ENCODE measurements around the gene VPS37D.
"Not testable (repeated sequence)": the region's sequence is repeated elsewhere in the genome, so short reads cannot be mapped to it uniquely, and the experiment has no call there.

The VPS37D gene

GRCh38 chr7:73718905-73719805 lies 51.5 kb downstream of the VPS37D start, which contains the start of gene STX1A:
Gene STX1A, minus strand, starts transcription at chr7:73719669. Its CDS starts 38 bp downstream, at chr7:73719631.
- no peak for TF ChIP-seq EZH2 (optimal IDR thresholded peaks at IDR 0.05; ENCODE audit: low read depth, low read length)
- no peak; the same call in 1 of the 2 replicates for TF ChIP-seq CTCF (IDR thresholded peaks at IDR 0.05; ENCODE audit: low read length)
- no peak for TF ChIP-seq EZH2phosphoT487 (IDR thresholded peaks at IDR 0.05; ENCODE audit: low read length)
- Histone ChIP-seq H4K20me1 (ENCODE audit: insufficient read depth, low read length) (no peaks in the 10 kb centered on the region), H3K9me2 (replicated peaks; ENCODE audit: insufficient read depth, low read length) (no peaks in the 10 kb centered on the region), H3K4me2 (ENCODE audit: low read depth, low read length) (peak within 1 kb of the TSS; percentile 98), H3K27ac (ENCODE audit: low read length) (no peak within 1 kb of the TSS), H3K9ac (ENCODE audit: low read length) (peak within 1 kb of the TSS; percentile 67), H3K27me3 (replicated peaks; ENCODE audit: insufficient read depth, low read length) (peaks cover 10% of the 10 kb centered on the region), H3K9me3 (replicated peaks; ENCODE audit: insufficient read depth, low read length) (no peaks in the 10 kb centered on the region), H3K36me3 (replicated peaks; ENCODE audit: insufficient read depth, low read length) (no peaks in the 10 kb centered on the region), H3K4me1 (ENCODE audit: low read length) (no peaks in the 10 kb centered on the region), H3F3A (ENCODE audit: insufficient read depth, low read length) (no peaks in the 10 kb centered on the region), H3K79me2 (ENCODE audit: low read length) (0 out of 2 replicates have a peak, but pooled peaks cover 4% of the 10 kb centered on the region), H2AFZ (ENCODE audit: low read length) (peak within 1 kb of the TSS; percentile 93), H3K4me3 (ENCODE audit: low read length) (peak within 1 kb of the TSS; percentile 91)
- DNase-seq: peak; percentile 75

DNA sequence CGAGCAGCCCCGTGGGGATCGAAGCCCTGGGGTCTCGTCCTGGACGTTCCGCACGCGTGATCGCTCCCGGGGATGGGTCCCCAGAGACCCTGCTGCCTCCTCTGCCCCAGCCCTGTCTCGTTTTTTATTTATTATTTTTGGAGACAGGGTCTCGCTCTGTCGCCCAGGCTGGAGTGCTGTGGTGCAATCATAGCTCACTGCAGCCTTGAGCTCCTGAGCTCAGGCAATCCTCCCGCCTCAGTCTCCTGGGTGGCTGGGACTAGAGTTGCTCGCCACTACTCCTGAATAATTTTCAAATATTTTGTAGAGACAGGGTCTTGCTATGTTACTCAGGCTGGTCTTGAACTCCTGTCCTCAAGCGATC lies 52.2 kb downstream of the VPS37D start:
- no peak overlapping the region for H3K9ac ChIP-seq (ENCODE audit: low read length)
- no peaks in the 10 kb centered on the region for H3K36me3 ChIP-seq (replicated peaks; ENCODE audit: insufficient read depth, low read length)
- peak overlapping the region; percentile 57 for H3K4me3 ChIP-seq (ENCODE audit: low read length)
- no peaks in the 10 kb centered on the region for H3K9me3 ChIP-seq (replicated peaks; ENCODE audit: insufficient read depth, low read length)
- H4K20me1 ChIP-seq (ENCODE audit: insufficient read depth, low read length): no peaks in the 10 kb centered on the region
- no peak overlapping the region for H3K27ac ChIP-seq (ENCODE audit: low read length)
- DNase-seq: no peak
- peak overlapping the region; percentile 90 for H3K4me2 ChIP-seq (ENCODE audit: low read depth, low read length)
- peaks cover 10% of the 10 kb centered on the region for H3K27me3 ChIP-seq (replicated peaks; ENCODE audit: insufficient read depth, low read length)
- 0 out of 2 replicates have a peak, but pooled peaks cover 4% of the 10 kb centered on the region for H3K79me2 ChIP-seq (ENCODE audit: low read length)
- peak overlapping the region; percentile 64; the same call in 1 of the 2 replicates for H2AFZ ChIP-seq (ENCODE audit: low read length)
- no peaks in the 10 kb centered on the region for H3F3A ChIP-seq (ENCODE audit: insufficient read depth, low read length)
- no peaks in the 10 kb centered on the region for H3K4me1 ChIP-seq (ENCODE audit: low read length)
- no peaks in the 10 kb centered on the region for H3K9me2 ChIP-seq (replicated peaks; ENCODE audit: insufficient read depth, low read length)
- TF ChIP-seq EZH2phosphoT487 (IDR thresholded peaks at IDR 0.05; ENCODE audit: low read length) (no peak), EZH2 (optimal IDR thresholded peaks at IDR 0.05; ENCODE audit: low read depth, low read length) (no peak), CTCF (IDR thresholded peaks at IDR 0.05; ENCODE audit: low read length) (no peak)

- H3K9me2 ChIP-seq (replicated peaks; ENCODE audit: insufficient read depth, low read length); DNase-seq; H3K4me3 ChIP-seq (ENCODE audit: low read length); H3K27ac ChIP-seq (ENCODE audit: low read length); H3K79me2 ChIP-seq (ENCODE audit: low read length); H3F3A ChIP-seq (ENCODE audit: insufficient read depth, low read length); H3K4me2 ChIP-seq (ENCODE audit: low read depth, low read length); H3K9ac ChIP-seq (ENCODE audit: low read length); H3K36me3 ChIP-seq (replicated peaks; ENCODE audit: insufficient read depth, low read length); H3K4me1 ChIP-seq (ENCODE audit: low read length); H4K20me1 ChIP-seq (ENCODE audit: insufficient read depth, low read length); H2AFZ ChIP-seq (ENCODE audit: low read length); H3K9me3 ChIP-seq (replicated peaks; ENCODE audit: insufficient read depth, low read length): not testable (repeated sequence)
- peaks cover 10% of the 10 kb centered on the region for H3K27me3 ChIP-seq (replicated peaks; ENCODE audit: insufficient read depth, low read length)
These were observed 52.8 kb downstream of the VPS37D start for GRCh38 chr7:73720443-73720842.

- Histone ChIP-seq H3K79me2 (ENCODE audit: low read length) (0 out of 2 replicates have a peak, but pooled peaks cover 4% of the 10 kb centered on the region), H3K9me3 (replicated peaks; ENCODE audit: insufficient read depth, low read length) (no peaks in the 10 kb centered on the region), H3K9me2 (replicated peaks; ENCODE audit: insufficient read depth, low read length) (no peaks in the 10 kb centered on the region), H3F3A (ENCODE audit: insufficient read depth, low read length) (no peaks in the 10 kb centered on the region), H3K4me3 (ENCODE audit: low read length) (no peak overlapping the region), H3K27me3 (replicated peaks; ENCODE audit: insufficient read depth, low read length) (peaks cover 10% of the 10 kb centered on the region), H3K27ac (ENCODE audit: low read length) (no peak overlapping the region), H3K4me2 (ENCODE audit: low read depth, low read length) (no peak overlapping the region), H3K9ac (ENCODE audit: low read length) (no peak overlapping the region), H4K20me1 (ENCODE audit: insufficient read depth, low read length) (no peaks in the 10 kb centered on the region), H2AFZ (ENCODE audit: low read length) (no peak overlapping the region), H3K4me1 (ENCODE audit: low read length) (no peaks in the 10 kb centered on the region), H3K36me3 (replicated peaks; ENCODE audit: insufficient read depth, low read length) (no peaks in the 10 kb centered on the region)
- no peak for DNase-seq
- TF ChIP-seq CTCF (IDR thresholded peaks at IDR 0.05; ENCODE audit: low read length) (no peak), EZH2phosphoT487 (IDR thresholded peaks at IDR 0.05; ENCODE audit: low read length) (no peak), EZH2 (optimal IDR thresholded peaks at IDR 0.05; ENCODE audit: low read depth, low read length) (no peak)
These were observed 53.8 kb downstream of the VPS37D start for GRCh38 chr7:73721377-73721817.
